Spleen (tissue), 11 donors: ENCODE measurements around the gene ZNF507. TPM values are rescaled to one million over a fixed set of nuclear protein-coding genes. Genes with fewer than 3 reads are reported as not detected.

Experiments used
- DNase-seq: peaks from one replicate; pipeline ENCODE4 v3.0.0-alpha.2; 2020
- H3K27ac ChIP-seq, 8 donors: fragments of 200-600 bp; sonication (generic) in 7 of 8; 1 replicate in 4 of 8; 2 replicates in 4 of 8; pipeline versions ENCODE4 v1.5.0 to v1.8.0; 2016 to 2021; ENCODE audit warnings: inconsistent platforms in 4 of 8, mild to moderate bottlenecking in 4 of 8, moderate library complexity in 1 of 8
- H3K27me3 ChIP-seq, 7 donors: fragments of 200-600 bp; sonication (generic) in 6 of 7; replicated peaks in 1 of 7; 1 replicate in 4 of 7; 2 replicates in 3 of 7; pipeline versions ENCODE4 v1.5.0 to v1.8.0; 2016 to 2021; ENCODE audit warnings: inconsistent platforms in 3 of 7, mild to moderate bottlenecking in 1 of 7
- H3K36me3 ChIP-seq, 6 donors: fragments of 200-600 bp; sonication (generic) in 5 of 6; 1 replicate in 4 of 6; 2 replicates in 2 of 6; pipeline versions ENCODE4 v1.5.0 to v1.8.0; 2016 to 2021; ENCODE audit warnings: inconsistent platforms in 2 of 6
- H3K4me1 ChIP-seq, 6 donors: fragments of 200-600 bp; sonication (generic) in 5 of 6; 1 replicate in 3 of 6; 2 replicates in 3 of 6; pipeline versions ENCODE4 v1.5.0 to v1.8.0; 2016 to 2021; ENCODE audit warnings: inconsistent platforms in 3 of 6
- H3K4me3 ChIP-seq, 8 donors: fragments of 200-600 bp; sonication (generic) in 7 of 8; 1 replicate in 4 of 8; 2 replicates in 4 of 8; pipeline versions ENCODE4 v1.5.0 to v1.8.0; 2016 to 2021; ENCODE audit warnings: inconsistent platforms in 4 of 8, mild to moderate bottlenecking in 4 of 8, moderate library complexity in 2 of 8
- H3K9me3 ChIP-seq, 8 donors: fragments of 200-600 bp; sonication (generic) in 7 of 8; 1 replicate in 4 of 8; 2 replicates in 4 of 8; pipeline versions ENCODE4 v1.5.0 to v1.8.0; 2016 to 2021; ENCODE audit warnings: inconsistent platforms in 4 of 8
- CTCF ChIP-seq, 11 experiments: fragments of 200-600 bp in 7 of 11; fragments of 450-650 bp in 4 of 11; sonication (generic) in 4 of 11; IDR thresholded peaks in 8 of 11; conservative IDR thresholded peaks in 3 of 11; 1 replicate in 7 of 11; 2 replicates in 4 of 11; pipeline versions ENCODE4 v1.4.0 to v1.8.0; 2016 to 2021; ENCODE audit warnings: antibody characterized with exemption in 11 of 11, inconsistent platforms in 4 of 11, mild to moderate bottlenecking in 1 of 11
- POLR2A ChIP-seq, 3 donors: fragments of 450-650 bp; IDR thresholded peaks; one replicate each; pipeline ENCODE4 v1.5.1; 2017; ENCODE audit warnings: antibody characterized with exemption in 3 of 3, mild to moderate bottlenecking in 1 of 3
- POLR2AphosphoS5 ChIP-seq, 3 donors: sonication (generic); formaldehyde crosslinking; IDR thresholded peaks; one replicate each; pipeline ENCODE4 v1.5.1; 2017; ENCODE audit warnings: antibody characterized with exemption in 3 of 3
- WGBS, 5 donors: extraction: QIAGEN DNeasy Blood & Tissue Kit in 3 of 5; methylation state at CpG; one replicate each; pipeline versions ENCODE4 v1.1.5 to v1.1.7; 2013 to 2018; 5-methylcytosine and 5-hydroxymethylcytosine counted together
- intact Hi-C: fragments of 100-400 bp; cut with DNase I; formaldehyde crosslinking; loops from one replicate; pipeline ENCODE4 v1.15.0; 2023; ENCODE audit warnings: low total_unique reads
- polyA plus RNA-seq, 3 donors: library from polyadenylated mRNA; stranded (reverse); fragments of 200-250 nt; gene quantifications; one replicate each; pipeline ENCODE4 v1.2.1, GENCODE V29; 2013
- total RNA-seq, 7 donors: library from RNA; depleted of rRNA in 3 of 7; stranded (reverse); fragments of >200 nt in 3 of 7; fragmentation: NEBNext Ultra II Directional in 4 of 7; extraction: Animal tissue kit (Norgen Biotek cat#: 25700) in 4 of 7; gene quantifications; one replicate each; pipeline versions ENCODE4 v1.1.0 to v1.2.1, GENCODE V29; 2016 to 2021
- donor health status: healthy with polysubstance abuse.
- donor health status: DM: no; HTN: no; CAD: no; lungs with moderate emphysema.
- donor health status: DM: no; HTN: no; CAD: no.
- donor health status: Bipolar disorder and iron deficiency.
- donor health status: healthy.
- donor health status: DM: no; HTN: no; CAD: no.
- donor health status: DM: yes; HTN: yes; CAD: no.

The ZNF507 gene
- total and polyA plus RNA-seq, 10 donors = 3.6 to 31.4 (median 23.7) TPM

- DNase-seq = no peak
- peaks cover 12 to 41% (median 34%) of the 10 kb centered on the region in 6 donors for H3K4me1 ChIP-seq
- H3K4me3 ChIP-seq = peak overlapping the region; percentile 55 to 88 (median 76)
- TF ChIP-seq POLR2AphosphoS5 (IDR thresholded peaks at IDR 0.05) (peak in 1 of 3 donors; percentile 42), CTCF (IDR thresholded peaks at IDR 0.05 in 8 of 11, conservative IDR thresholded peaks at IDR 0.05 in 3 of 11) (no peak)
- H3K9me3 ChIP-seq = no peaks in the 10 kb centered on the region
- intact Hi-C loops = loop anchor here (10.0 kb wide), 1 partner anchor 62 kb away; the partner anchor contains the start of gene ZNF507
- 13 to 18% (median 14%) methylated on average over 24 to 33 of the region's 33 CpGs for WGBS, 5 donors
- H3K27me3 ChIP-seq = no peaks in the 10 kb centered on the region
- peak overlapping the region; percentile 89 to 100 (median 98) for H3K27ac ChIP-seq
- H3K36me3 ChIP-seq = peaks cover 0 to 34% (median 15%) of the 10 kb centered on the region in 6 donors
These were observed 61.0 kb downstream of the ZNF507 start for GRCh38 chr19:32406161-32407003.

- peaks cover 12 to 41% (median 34%) of the 10 kb centered on the region in 6 donors for H3K4me1 ChIP-seq
These were observed 61.9 kb downstream of the ZNF507 start for GRCh38 chr19:32407004-32407992.

GRCh38 chr19:32415246-32415645, 69.8 kb downstream of the ZNF507 start:
- 90 to 93% (median 91%) methylated on average over 5 of the region's 5 CpGs for WGBS, 5 donors
- H3K4me3 ChIP-seq = no peak overlapping the region
- no peak for DNase-seq
- H3K27me3 ChIP-seq = no peaks in the 10 kb centered on the region
- TF ChIP-seq POLR2AphosphoS5 (IDR thresholded peaks at IDR 0.05) (no peak), POLR2A (IDR thresholded peaks at IDR 0.05) (no peak), CTCF (IDR thresholded peaks at IDR 0.05 in 8 of 11, conservative IDR thresholded peaks at IDR 0.05 in 3 of 11) (no peak)
- H3K36me3 ChIP-seq = peaks cover 0 to 93% (median 32%) of the 10 kb centered on the region in 6 donors
- intact Hi-C loops = no loop called here
- peaks cover 0 to 5% (median 0%) of the 10 kb centered on the region in 6 donors for H3K4me1 ChIP-seq
- H3K27ac ChIP-seq = peak overlapping the region in 2 of 8 donors; percentile 16 to 42
- H3K9me3 ChIP-seq = no peaks in the 10 kb centered on the region

More at GRCh38 chr19:32407004-32407992, 61.9 kb downstream of the ZNF507 start:
- peaks cover 0 to 43% (median 25%) of the 10 kb centered on the region in 6 donors for H3K36me3 ChIP-seq
- no peaks in the 10 kb centered on the region for H3K27me3 ChIP-seq
- DNase-seq = no peak
- 87 to 91% (median 88%) methylated on average over 19 of the region's 19 CpGs for WGBS, 5 donors
- no peak for TF ChIP-seq CTCF (IDR thresholded peaks at IDR 0.05 in 8 of 11, conservative IDR thresholded peaks at IDR 0.05 in 3 of 11)
- no peak for TF ChIP-seq POLR2A (IDR thresholded peaks at IDR 0.05)
- no peak for TF ChIP-seq POLR2AphosphoS5 (IDR thresholded peaks at IDR 0.05)
- H3K27ac ChIP-seq = peak overlapping the region in 6 of 8 donors; percentile 97 to 100 (median 98)
- intact Hi-C loops = loop anchor here (10.0 kb wide), 1 partner anchor 62 kb away; the partner anchor contains the start of gene ZNF507
- H3K4me3 ChIP-seq = peak overlapping the region in 5 of 8 donors; percentile 55 to 88 (median 77)
- H3K9me3 ChIP-seq = no peaks in the 10 kb centered on the region
